ENCODE measurements around the gene TRHDE.

DNA sequence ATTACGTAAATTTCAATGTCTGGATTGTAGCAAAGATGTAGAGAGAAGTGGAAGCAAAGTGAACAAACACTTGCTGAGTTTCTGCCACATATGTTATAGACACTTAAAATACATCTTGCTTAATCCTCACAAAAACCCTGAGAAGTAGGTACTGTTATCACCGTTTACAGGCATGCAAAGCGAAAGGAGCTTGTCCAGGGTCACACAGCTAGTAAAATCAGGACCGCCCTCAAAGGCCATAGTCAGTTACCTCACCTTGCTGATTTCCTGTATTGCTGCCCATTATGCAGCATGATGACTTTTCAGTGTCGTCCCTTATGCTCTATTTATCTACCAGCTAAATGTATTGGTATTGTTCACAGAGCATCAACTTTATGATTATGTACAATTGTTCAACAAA is 39.8 kb downstream of the TRHDE start:
- TF ChIP-seq, protein P1, sequence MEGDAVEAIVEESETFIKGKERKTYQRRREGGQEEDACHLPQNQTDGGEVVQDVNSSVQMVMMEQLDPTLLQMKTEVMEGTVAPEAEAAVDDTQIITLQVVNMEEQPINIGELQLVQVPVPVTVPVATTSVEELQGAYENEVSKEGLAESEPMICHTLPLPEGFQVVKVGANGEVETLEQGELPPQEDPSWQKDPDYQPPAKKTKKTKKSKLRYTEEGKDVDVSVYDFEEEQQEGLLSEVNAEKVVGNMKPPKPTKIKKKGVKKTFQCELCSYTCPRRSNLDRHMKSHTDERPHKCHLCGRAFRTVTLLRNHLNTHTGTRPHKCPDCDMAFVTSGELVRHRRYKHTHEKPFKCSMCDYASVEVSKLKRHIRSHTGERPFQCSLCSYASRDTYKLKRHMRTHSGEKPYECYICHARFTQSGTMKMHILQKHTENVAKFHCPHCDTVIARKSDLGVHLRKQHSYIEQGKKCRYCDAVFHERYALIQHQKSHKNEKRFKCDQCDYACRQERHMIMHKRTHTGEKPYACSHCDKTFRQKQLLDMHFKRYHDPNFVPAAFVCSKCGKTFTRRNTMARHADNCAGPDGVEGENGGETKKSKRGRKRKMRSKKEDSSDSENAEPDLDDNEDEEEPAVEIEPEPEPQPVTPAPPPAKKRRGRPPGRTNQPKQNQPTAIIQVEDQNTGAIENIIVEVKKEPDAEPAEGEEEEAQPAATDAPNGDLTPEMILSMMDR (IDR thresholded peaks at IDR 0.05), result no peak
- no peak for TF ChIP-seq POLR2AphosphoS5 (IDR thresholded peaks at IDR 0.05)

Measured in prostate gland (tissue), 2 donors.